Body of pancreas (tissue), 4 donors: ENCODE measurements around the gene DIP2A.

Experiments
- CTCF ChIP-seq, 7 experiments: fragments of 450-650 bp in 4 of 7; fragments of 200-600 bp in 3 of 7; sonication (generic) in 3 of 7; IDR thresholded peaks; one replicate each; pipeline ENCODE4 v1.5.1; 2016 to 2019; ENCODE audit warnings: antibody characterized with exemption in 7 of 7
- POLR2A ChIP-seq, 3 donors: fragments of 450-650 bp; IDR thresholded peaks; one replicate each; pipeline ENCODE4 v1.6.1; 2016; ENCODE audit warnings: antibody characterized with exemption in 3 of 3, mild to moderate bottlenecking in 2 of 3

- TF ChIP-seq CTCF (IDR thresholded peaks at IDR 0.05), result no peak
- no peak for TF ChIP-seq POLR2A (IDR thresholded peaks at IDR 0.05)
Measured at GRCh38 chr21:46610018-46610701, 151.5 kb downstream of the DIP2A start.
